Stimulated activated CD8-positive, alpha-beta memory T cell treated with anti-CD3 and anti-CD28 coated beads, Interleukin-7, amount 100 ng/mL, for 4 hours (primary cell): ENCODE results near the gene KLC1.

Experiments used
- DNase-seq, 2 donors: peaks; one replicate each; pipeline ENCODE4 v3.0.0-alpha.2; 2020; ENCODE audit warnings: low read depth in 2 of 2

KLC1 gene

GRCh38 chr14:103749452-103749851 is 120.4 kb downstream of the KLC1 start:
- no peak for DNase-seq

DNA sequence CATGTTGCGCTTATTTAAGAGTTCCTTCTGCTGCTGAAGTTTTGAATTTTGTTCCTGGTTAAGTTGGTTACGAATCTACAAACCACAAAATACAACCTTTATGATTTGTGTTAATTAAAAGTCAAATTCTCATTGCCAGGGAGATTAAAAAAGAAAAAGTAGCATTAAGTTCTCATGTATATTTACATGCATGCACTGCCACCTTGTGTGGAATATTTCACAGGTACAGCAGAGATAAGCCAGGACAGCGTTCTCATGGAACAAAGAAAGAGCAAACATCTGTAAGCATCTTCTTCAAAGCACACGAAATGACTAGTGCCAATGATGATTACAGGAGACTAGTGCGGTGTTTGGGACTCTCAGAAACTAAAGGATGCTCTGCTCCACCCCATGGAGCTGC is 120.8 kb downstream of the KLC1 start:
- no peak for DNase-seq
